Epithelial cell of proximal tubule (primary cell): ENCODE data around the gene JMJD8. TPM values are rescaled to one million over a fixed set of nuclear protein-coding genes. Genes with fewer than 3 reads are reported as not detected.

ENCODE experiments used
- DNase-seq: peaks from one replicate; pipeline ENCODE4 v3.0.0-alpha.2; 2011; ENCODE audit warnings: low read depth
- H3K4me3 ChIP-seq: 2 replicates; pipeline ENCODE4 v1.5.1; 2011; ENCODE audit warnings: low read depth, mild to moderate bottlenecking, low read length
- total RNA-seq: library from RNA; depleted of rRNA; stranded (reverse); fragments of >200 nt; gene quantifications from 2 replicates; pipeline ENCODE4 v1.2.3, GENCODE V29; 2015
- TF ChIP-seq, protein P1 (sequence below): conservative IDR thresholded peaks from 2 replicates; pipeline ENCODE4 v1.5.1; 2012; ENCODE audit warnings: low read depth, mild to moderate bottlenecking, low read length

JMJD8 gene
- total RNA-seq, 1 donor from 2014 or later = 65.6 TPM

DNA sequence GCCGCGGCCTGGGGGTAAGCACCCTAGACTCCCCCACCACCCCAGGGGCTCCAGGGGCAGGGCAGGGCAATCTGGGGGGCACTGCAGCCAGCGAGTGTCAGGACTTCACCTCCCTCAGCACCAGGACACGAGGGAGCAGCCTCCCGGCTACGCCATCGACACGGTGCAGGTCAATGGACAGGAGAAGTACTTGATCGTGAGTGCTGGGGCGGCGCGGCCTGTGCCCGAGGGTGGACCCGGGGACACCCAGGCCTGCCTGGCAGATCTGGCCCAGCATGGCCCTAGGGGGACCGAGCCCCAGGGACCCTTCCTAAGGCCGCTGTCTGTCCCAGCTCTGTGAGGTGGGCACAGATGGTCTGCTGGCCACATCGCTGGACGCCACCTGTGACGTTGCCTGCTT is 11.8 kb downstream of the JMJD8 start:
- TF ChIP-seq, protein P1, sequence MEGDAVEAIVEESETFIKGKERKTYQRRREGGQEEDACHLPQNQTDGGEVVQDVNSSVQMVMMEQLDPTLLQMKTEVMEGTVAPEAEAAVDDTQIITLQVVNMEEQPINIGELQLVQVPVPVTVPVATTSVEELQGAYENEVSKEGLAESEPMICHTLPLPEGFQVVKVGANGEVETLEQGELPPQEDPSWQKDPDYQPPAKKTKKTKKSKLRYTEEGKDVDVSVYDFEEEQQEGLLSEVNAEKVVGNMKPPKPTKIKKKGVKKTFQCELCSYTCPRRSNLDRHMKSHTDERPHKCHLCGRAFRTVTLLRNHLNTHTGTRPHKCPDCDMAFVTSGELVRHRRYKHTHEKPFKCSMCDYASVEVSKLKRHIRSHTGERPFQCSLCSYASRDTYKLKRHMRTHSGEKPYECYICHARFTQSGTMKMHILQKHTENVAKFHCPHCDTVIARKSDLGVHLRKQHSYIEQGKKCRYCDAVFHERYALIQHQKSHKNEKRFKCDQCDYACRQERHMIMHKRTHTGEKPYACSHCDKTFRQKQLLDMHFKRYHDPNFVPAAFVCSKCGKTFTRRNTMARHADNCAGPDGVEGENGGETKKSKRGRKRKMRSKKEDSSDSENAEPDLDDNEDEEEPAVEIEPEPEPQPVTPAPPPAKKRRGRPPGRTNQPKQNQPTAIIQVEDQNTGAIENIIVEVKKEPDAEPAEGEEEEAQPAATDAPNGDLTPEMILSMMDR = no peak
- DNase-seq = no peak
- H3K4me3 ChIP-seq = no peak overlapping the region

DNA sequence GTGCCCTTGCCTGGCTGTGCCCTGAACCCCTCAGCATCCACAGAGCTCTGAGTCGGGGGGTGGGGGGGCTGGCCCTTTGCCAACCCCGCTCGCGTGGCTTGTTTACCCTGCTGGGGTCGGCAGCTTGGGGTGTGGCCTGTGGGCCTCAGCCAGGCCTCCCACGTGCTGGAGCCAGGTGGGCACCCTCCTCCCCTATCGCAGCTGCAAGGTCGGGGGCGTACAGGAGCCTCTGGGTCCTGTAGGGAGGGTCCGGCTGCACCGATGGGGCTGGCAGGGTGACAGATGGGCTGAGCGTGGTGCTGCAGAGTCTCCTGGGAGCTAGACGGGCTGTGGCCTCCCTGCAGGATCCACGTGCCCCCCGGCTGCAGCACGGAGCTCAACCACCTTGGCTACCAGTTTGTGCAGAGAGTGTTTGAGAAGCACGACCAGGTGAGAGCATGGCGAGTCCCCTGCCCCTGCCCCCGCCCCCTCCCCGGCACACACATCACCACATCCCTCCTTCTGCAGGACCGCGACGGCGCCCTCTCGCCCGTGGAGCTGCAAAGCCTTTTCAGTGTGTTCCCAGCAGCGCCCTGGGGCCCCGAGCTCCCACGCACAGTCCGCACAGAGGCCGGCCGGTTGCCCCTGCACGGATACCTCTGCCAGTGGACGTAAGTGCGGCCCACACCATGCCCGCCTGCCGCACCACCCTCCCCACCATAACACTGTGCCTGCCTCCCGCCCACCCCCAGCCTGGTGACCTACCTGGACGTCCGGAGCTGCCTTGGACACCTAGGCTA is 12.6 kb downstream of the JMJD8 start:
- DNase-seq = no peak
- no peak overlapping the region for H3K4me3 ChIP-seq

DNA sequence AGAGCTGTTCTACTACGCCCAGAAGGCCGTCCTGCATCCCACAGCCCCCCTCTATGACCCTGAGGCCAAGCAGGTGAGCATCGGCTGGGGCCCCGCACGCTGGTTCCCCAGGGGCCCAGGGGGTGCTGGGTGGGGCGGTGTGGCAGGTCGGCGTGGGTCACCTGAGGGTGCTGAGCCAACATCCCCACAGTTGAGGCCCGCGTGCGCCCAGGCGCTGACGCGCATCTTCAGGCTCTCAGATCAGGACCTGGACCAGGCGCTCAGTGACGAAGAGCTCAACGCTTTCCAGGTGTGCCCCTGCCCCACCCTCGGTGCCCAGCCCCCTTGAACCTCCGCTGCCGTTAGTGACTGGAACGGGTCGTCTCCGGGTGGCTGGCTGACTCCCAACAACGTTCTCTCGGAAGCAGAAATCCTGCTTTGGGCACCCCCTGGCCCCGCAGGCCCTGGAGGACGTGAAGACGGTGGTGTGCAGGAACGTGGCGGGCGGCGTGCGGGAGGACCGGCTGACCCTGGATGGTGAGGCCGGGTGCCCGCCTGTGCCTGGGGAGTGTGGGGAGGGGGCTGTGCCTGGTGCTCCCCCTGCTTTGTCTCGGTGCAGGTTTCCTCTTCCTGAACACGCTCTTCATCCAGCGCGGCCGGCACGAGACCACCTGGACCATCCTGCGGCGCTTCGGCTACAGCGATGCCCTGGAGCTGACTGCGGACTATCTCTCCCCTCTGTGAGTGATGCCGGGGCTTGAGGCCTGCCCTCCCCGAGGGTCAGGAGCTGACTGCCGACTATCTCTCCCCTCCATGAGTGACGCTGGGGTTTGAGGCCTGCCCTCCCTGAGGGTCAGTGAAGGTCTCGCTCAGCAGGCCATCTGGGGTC is 13.4 kb downstream of the JMJD8 start:
- H3K4me3 ChIP-seq = no peak overlapping the region
- DNase-seq = no peak
- TF ChIP-seq, protein P1 = no peak

More for the DNA sequence above, 12.6 kb downstream of the JMJD8 start:
- TF ChIP-seq, protein P1 = no peak

DNA sequence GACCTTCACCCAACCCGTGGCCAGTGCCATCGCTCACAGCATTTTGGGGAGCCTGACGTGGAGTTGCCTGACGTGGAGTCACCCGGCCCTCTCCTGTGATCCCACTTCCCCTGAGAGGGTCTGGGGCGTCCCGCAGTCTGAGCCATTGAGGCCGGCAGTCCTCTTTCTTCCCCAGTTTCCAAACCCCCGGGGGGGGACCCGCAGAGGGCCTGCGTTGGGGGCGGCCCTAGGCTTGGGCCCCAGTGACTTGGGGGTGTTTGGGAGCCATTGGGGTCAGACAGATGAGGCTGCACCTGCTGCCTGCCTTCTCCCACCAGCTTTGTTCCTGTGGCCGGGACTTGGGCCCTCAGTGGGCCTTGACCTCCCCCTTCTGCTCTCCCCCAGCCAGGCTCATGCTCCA is 14.5 kb downstream of the JMJD8 start:
- DNase-seq = no peak
- no peak overlapping the region for H3K4me3 ChIP-seq
- TF ChIP-seq, protein P1 = no peak

DNA sequence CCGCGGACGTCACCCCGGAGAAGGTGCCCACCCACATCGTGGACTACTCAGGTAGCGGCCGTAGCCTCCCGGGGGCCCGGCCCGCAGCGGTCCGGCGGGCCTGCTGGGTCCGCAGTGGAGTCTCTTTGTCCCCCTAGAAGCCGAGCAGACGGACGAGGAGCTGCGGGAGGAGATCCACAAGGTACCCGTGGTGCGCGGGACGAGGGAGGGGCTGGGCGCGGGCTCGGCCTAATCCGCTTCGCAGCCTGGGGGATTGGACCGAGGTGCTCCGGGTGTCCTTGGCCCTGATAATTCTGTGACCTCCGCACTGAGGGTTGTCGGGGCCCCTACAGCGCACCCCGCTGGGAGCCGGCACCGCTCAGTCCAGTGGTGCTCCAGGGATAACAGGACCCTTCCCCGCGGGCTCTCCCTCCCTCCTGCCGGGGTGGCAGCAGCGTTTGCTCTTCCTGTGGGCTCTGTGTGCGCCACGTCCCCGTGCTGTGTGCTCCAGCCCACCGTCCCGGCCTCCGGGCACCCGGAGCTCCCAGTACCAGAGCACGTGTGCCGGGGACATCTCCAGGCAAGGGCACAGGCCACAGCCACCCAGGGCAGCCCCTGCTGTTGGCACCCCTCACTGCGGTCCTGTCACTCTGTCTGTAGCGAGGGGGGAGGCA is 15.5 kb downstream of the JMJD8 start:
- H3K4me3 ChIP-seq = peak overlapping the region; percentile 98
- DNase-seq = no peak
- TF ChIP-seq, protein P1 = no peak

DNA sequence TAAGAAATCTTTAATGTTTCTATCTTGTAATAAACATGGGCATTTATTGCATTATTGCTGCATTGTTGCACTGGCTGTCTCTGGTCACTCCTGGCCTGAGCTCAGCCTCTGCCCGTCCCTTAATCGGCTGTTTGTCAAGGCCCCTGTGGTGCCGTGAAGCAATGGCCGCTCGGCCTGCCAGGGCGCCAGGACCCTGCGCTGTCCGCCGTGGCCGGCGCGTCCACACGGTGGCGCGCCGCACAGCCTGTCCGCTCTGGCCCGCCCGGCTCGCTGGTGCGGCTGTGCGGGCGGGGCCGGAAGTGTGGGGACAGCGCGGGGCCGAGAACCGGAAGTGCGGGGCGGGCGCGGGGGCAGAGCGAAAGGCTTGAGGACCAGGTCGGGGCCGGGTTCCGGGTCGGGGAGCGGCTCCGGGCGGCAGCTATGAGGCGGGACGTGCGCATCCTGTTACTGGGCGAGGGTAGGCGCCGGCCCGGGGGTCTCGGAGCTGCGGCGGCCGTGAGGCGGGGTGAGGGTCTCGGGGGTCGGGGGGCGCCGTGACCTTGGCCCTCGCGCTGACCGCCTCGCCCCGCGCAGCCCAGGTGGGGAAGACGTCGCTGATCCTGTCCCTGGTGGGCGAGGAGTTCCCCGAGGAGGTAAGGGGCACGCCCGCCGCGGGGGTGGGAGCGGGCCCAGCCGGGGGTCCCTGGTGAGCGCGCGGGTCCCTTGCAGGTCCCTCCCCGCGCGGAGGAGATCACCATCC is 16.2 kb downstream of the JMJD8 start, which contains the start of gene RHOT2:
Gene RHOT2, plus strand, starts transcription at position 353 of the 739 bp plus-strand sequence. Its CDS starts 68 bp downstream, at position 421.
- DNase-seq = no peak
- peak within 1 kb of the TSS; percentile 98 for H3K4me3 ChIP-seq
- TF ChIP-seq, protein P1 = peak; percentile 69
